Testis (tissue), 3 donors: ENCODE measurements around the gene HS3ST5. TPM values are rescaled to one million over a fixed set of nuclear protein-coding genes. Genes with fewer than 3 reads are reported as not detected.
"Not testable (repeated sequence)": the region's sequence is repeated elsewhere in the genome, so short reads cannot be mapped to it uniquely, and the experiment has no call there.

Experiments
- DNase-seq: peaks from one replicate; pipeline ENCODE4 v3.0.0-alpha.2; 2019
- H3K27ac ChIP-seq, 2 donors: fragments of 200-600 bp; sonication (generic); one replicate each; pipeline ENCODE4 v1.5.1; 2019
- H3K27me3 ChIP-seq: fragments of 200-600 bp; sonication (generic); one replicate; pipeline ENCODE4 v1.5.1; 2019
- H3K36me3 ChIP-seq: fragments of 200-600 bp; sonication (generic); one replicate; pipeline ENCODE4 v1.5.1; 2017; ENCODE audit warnings: low read depth; ENCODE audit errors: missing control alignments
- H3K4me1 ChIP-seq: fragments of 200-600 bp; sonication (generic); one replicate; pipeline ENCODE4 v1.5.1; 2019
- H3K4me3 ChIP-seq, 2 donors: fragments of 200-600 bp; sonication (generic); one replicate each; pipeline ENCODE4 v1.5.1; 2017 to 2019
- H3K9me3 ChIP-seq: fragments of 200-600 bp; sonication (generic); one replicate; pipeline ENCODE4 v1.5.1; 2017
- CTCF ChIP-seq, 3 experiments: fragments of 450-650 bp in 2 of 3; fragments of 200-600 bp in 1 of 3; sonication (generic) in 1 of 3; IDR thresholded peaks; one replicate each; pipeline ENCODE4 v1.5.1; 2016 to 2019; ENCODE audit warnings: antibody characterized with exemption in 3 of 3, mild to moderate bottlenecking in 2 of 3, moderate library complexity in 1 of 3
- POLR2A ChIP-seq: fragments of 450-650 bp; IDR thresholded peaks from one replicate; pipeline ENCODE4 v1.6.1; 2017; ENCODE audit warnings: antibody characterized with exemption, mild to moderate bottlenecking, moderate library complexity
- WGBS, 2 donors: methylation state at CpG; one replicate each; pipeline ENCODE4 v1.1.5; 2018; 5-methylcytosine and 5-hydroxymethylcytosine counted together
- intact Hi-C: fragments of 100-400 bp; cut with DNase I; formaldehyde crosslinking; loops from one replicate; pipeline ENCODE4 v1.15.1; 2023; ENCODE audit warnings: low total_unique reads
- polyA plus RNA-seq: library from polyadenylated mRNA; stranded (reverse); fragments of 350-450 nt; fragmentation: Illumina TruSeq; extraction: RNeasy Lipid Tissue Mini Kit (QIAGEN cat#74804); gene quantifications from one replicate; pipeline ENCODE4 v1.2.3, GENCODE V29; 2014; ENCODE audit warnings: low read depth, low replicate concordance; ENCODE audit not compliant: insufficient read depth
- total RNA-seq, 2 donors: library from RNA; depleted of rRNA; stranded (reverse); fragments of >200 nt; gene quantifications; one replicate each; pipeline ENCODE4 v1.2.3, GENCODE V29; 2016

The HS3ST5 gene
- total and polyA plus RNA-seq, 3 donors from 2014 or later, result 0.12 to 0.20 (median 0.16) TPM

DNA sequence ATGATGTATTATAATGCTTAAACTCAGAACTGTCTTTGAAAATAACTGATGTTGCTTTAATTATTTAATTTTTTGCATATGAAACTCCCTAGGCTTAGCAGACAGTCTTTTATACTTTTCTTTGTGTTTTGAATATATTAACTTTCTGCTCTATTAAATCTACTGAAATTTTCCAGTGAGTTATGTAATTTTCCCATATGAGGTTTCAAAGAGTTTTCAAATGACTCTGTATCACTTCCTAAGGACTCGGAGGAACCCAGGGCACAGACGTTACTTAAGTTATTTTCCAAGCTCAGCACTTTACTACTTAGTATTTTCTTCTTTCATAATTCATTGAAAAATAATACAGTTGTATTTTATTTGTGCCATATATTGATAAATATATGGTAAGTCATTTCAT lies 122.6 kb downstream of the HS3ST5 start:
- TF ChIP-seq POLR2A, result no peak
- no peak for TF ChIP-seq CTCF (IDR thresholded peaks at IDR 0.05)
- Histone ChIP-seq H3K27me3 (no peaks in the 10 kb centered on the region), H3K36me3 (no peaks in the 10 kb centered on the region), H3K9me3 (no peaks in the 10 kb centered on the region), H3K27ac (no peak overlapping the region), H3K4me1 (no peaks in the 10 kb centered on the region), H3K4me3 (no peak overlapping the region)
- WGBS, 2 donors, result 62 to 65% methylated on average over 2 of the region's 2 CpGs
- DNase-seq, result no peak
- intact Hi-C loops, result no loop called here

DNA sequence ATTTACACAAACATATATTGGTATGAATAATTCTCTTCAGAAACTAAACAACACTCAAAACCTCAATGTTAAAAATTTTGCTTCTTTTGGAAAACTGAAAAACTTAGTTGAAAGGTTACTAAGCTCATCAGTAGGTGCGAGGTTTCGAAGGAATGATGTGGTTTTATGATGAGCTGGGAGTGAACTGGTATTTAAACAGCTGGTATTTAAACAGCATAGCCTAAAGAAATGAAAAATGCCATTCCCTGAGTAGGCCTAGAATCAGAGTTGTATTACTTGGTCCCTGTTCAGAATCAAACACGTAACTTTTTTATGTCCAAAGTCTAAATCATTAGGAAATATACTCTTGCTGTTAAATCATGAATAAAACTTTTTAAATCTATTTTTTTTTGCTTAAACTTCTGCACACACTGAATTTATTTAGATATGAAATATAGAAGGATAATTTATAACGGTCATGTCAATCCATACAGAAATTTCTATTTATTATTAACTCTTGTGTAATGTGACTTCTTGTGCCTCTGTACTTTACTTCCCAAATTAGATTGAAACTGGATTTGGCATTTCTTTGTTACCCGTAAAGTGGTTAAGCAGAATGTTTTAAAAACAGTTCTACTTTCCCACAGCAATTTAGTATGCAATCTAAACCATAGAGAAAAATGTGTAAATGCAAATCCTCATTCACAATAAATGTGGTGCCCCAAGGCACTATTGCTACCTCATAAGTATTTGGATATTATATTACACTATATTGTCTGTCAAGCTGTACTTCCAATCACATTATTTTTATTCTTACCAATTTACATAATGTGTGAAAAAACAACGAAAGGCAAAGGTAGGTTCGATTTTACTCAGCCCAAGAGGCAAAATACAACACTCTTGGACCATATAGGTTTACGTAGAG lies 124.1 kb downstream of the HS3ST5 start:
- Histone ChIP-seq H3K9me3 (no peaks in the 10 kb centered on the region), H3K4me1 (no peaks in the 10 kb centered on the region), H3K27ac (no peak overlapping the region), H3K36me3 (no peaks in the 10 kb centered on the region), H3K27me3 (no peaks in the 10 kb centered on the region), H3K4me3 (no peak overlapping the region)
- intact Hi-C loops, result no loop called here
- TF ChIP-seq POLR2A, result no peak
- TF ChIP-seq CTCF (IDR thresholded peaks at IDR 0.05), result no peak
- DNase-seq, result no peak
- WGBS, 2 donors, result 92 to 95% methylated on average over 8 of the region's 8 CpGs

- H3K27me3 ChIP-seq, intact Hi-C loops, H3K27ac ChIP-seq, H3K4me1 ChIP-seq, H3K4me3 ChIP-seq, H3K36me3 ChIP-seq, DNase-seq, H3K9me3 ChIP-seq: not testable (repeated sequence)
- WGBS, 2 donors, result 87 to 93% methylated on average over 10 of the region's 10 CpGs
Observed at GRCh38 chr6:114217996-114218395, 124.8 kb downstream of the HS3ST5 start.

DNA sequence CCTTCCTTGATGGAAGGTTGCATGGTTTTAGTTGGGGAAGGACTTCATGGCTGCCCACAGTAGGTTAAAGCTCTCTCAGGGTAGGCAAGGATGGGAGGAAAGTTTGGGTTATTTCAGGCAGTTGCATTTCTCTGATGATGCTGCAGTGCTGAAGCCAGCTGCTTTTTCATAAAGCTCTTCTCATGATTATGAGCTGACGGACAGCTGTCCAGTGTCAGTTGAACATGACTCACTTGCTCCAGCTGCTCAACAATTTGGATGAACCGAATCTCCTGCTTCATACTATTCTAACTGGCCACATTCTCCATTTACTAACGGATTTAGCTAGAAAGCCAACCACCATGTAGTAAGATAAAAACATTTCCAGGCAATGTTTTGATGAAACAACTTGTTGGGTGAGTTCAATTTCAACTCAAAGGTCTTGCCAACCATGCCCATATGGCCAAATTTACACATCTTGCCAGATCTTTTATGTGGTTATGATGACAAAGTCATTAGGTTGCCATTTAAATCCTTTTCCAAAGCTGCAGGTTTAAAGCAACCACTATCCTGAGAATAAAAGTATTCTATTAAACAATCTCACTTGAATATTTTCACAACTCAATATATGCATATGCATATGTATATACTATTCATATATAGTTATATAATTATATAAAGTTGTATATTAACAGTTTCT lies 125.9 kb downstream of the HS3ST5 start:
- no peak overlapping the region for H3K4me3 ChIP-seq
- H3K36me3 ChIP-seq, result no peaks in the 10 kb centered on the region
- H3K9me3 ChIP-seq, result no peaks in the 10 kb centered on the region
- 90 to 95% methylated on average over 3 of the region's 3 CpGs for WGBS, 2 donors
- H3K27ac ChIP-seq, result no peak overlapping the region
- no peak for DNase-seq
- H3K27me3 ChIP-seq, result no peaks in the 10 kb centered on the region
- TF ChIP-seq POLR2A (no peak), CTCF (IDR thresholded peaks at IDR 0.05) (no peak)
- no peaks in the 10 kb centered on the region for H3K4me1 ChIP-seq
- intact Hi-C loops, result no loop called here

GRCh38 chr6:114210467-114210866 lies 132.4 kb downstream of the HS3ST5 start:
- TF ChIP-seq POLR2A, result no peak
- Histone ChIP-seq H3K36me3 (no peaks in the 10 kb centered on the region), H3K27ac (no peak overlapping the region), H3K9me3 (no peaks in the 10 kb centered on the region), H3K27me3 (no peaks in the 10 kb centered on the region), H3K4me3 (no peak overlapping the region), H3K4me1 (no peaks in the 10 kb centered on the region)
- no peak for DNase-seq
- WGBS, 2 donors, result 89 to 94% methylated on average over 4 of the region's 4 CpGs
- intact Hi-C loops, result no loop called here
